DMS 273 (cell line): Measurements from ENCODE around the gene COL4A1.

Experiments
- DNase-seq: peaks from one replicate; lab custom pipeline; 2025; ENCODE audit not compliant: unreplicated experiment; lab: John Stamatoyannopoulos, UW

The COL4A1 gene

DNA sequence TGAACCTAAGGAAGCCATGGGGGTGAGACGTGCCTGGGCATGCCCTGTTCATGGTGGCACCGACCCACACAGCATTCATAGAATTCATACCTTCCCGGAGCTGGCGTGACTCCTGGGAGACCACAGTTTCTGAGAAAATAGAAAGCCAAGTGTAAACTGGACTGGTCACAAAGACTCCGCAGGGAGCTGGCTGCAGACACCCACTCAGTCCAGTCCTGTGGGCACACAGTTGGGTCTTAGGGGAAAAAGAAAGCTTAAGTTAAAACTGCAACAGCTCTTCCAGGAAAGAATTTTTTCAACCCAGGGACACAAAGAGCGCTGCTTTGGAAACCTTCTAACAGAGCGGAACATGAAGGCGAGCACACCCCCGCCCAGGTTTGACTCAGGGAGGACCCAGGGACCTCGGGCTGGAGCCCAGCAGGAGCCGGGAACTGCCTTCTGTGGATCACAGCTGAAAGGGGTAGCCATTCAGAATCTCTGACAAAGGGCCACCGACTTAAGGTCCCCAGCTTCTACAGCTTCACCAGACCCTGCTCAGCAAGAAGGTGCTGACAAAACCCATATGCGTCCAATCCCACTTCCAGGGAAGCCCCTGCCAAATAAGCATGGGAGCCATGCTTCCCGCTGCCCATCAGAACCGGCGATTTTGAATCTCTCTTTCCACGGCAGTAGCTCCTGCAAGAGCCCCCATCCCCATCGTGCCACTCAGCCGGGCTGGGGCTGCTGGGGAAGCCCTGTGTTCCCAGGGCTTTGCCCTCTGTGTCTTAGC lies 183.7 kb downstream of the COL4A1 start:
- DNase-seq, result no peak

DNA sequence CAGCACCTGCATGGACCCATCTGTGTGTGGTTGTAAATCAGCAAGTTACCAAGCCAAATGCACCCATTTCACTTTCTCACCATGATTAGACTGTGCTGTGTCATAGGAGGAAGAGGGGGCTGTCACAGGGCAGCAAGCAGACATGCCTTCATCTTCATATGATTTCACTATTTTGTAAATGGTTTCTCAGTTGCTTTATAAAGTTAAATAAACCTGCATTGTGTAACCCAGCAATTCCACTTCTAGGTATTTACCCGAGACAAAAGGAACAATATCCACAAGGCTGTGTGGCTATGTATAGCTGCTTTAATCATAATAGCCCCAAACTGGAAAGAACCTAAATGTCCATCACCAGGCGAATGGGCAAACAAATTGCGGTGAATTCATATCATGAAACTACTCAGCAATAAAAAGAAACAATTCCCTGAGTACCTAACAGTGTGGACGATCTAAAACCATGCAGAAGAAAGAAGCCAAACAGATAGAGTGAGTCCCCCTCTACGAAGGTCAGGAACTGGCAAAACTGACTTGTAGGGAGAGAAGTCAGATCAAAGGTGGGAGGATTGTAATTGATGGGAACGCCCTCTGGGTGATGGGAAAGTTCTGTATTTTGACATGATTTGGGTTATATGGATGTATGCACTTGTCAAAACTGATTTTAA lies 185.4 kb downstream of the COL4A1 start:
- DNase-seq, result no peak

DNA sequence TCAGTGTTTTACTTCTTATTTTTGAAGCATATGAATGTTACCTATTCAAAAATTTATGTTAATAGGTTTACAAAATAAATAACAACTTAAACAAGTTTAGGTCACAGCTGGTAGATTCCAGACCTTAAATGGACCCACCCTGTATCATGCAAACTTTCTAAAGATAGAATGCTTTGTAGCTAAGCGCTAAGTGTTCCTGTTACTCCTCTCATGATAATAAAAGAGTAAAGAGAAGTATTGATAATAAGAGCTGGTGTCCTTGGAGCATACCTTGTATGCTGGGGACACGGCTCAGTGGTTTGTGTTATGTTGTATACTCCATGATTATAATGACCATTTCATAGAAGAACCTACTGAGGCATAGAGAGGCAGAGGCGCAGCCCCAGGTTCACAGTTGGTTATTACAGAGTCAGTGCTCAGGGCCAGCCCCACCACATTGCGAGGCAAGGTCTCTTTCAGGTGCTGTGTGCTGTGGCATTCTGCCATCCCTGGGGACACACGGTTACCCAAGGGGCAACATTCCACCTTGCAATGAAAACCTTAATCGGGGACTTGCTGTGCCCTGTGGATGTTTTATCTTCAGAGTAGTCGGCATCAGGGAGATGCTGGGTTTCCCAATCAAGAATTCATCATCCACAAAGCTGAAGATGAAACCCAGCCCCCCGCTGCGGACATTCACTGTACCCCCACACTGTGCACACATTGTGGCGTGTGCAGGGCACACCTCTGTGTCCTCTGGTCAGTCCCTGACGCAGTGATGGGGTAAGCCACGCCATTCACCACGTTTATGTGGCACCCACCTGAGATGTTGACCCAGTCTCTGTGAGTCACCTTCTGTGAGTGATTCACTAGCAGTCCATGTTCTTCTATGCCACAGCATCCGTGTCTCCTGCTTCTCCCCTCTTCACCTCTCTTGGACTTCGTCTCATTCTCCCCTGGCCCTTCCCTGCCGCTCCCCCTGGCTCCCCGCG lies 186.7 kb downstream of the COL4A1 start:
- DNase-seq, result no peak

DNA sequence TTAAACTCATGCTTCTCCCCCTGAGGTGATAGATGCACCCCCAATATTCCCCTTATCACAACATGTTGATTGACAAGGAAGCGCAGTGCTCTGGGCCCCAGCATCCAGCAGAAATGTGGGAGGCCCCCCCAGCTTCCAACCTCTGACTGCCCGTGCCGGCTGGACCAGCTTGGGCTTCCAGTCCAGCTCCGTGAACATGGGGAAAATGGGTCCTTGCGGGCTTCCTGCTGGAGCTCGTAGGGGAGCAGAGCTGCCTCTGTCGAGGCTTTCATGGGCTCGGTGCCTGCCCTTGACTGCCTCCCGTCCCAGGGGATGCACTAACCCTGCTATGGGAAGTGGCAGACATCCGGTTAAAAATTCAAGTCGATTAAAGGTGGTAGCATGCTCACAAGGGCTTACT lies 188.9 kb downstream of the COL4A1 start:
- DNase-seq, result no peak

DNA sequence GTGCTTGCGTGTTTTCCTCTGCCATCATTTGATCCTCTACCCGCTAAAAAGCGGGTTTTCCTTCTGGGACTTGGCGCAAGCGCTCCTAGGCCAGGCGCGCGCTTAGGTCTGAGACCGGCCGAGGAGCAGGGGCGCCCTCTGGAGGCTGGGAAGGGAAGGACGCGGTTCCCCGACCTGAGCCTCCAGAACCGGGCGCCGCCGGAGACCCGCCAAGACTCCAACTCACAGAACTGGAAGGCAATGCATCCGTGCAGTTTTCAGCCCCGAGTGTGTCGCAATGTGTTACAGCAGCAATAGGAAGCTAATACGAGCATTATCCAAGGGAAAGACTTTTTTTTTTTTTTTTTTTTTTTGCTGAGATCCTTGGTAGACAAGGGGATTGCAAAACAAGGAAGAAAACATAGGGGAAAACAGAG lies 190.9 kb downstream of the COL4A1 start:
- peak; percentile 15 for DNase-seq

DNA sequence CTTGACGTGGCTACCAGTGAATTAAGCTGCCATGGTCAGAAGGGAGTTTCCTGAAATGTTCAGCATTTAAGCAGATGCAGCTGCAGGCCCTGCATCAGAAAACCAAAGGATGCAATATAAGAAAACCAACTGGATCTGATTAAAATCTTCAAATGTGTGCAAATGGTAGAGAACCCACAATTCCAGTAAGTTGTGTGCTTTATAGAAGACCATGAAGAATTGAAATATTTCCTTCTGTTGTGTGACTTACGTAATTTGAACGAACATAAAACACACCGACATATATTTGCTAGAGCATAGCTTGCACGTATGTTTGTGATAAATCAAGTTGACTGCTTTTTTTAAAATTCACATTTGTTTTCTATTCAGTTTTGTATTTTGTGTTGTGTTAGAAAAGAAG lies 191.4 kb downstream of the COL4A1 start:
- no peak for DNase-seq

DNA sequence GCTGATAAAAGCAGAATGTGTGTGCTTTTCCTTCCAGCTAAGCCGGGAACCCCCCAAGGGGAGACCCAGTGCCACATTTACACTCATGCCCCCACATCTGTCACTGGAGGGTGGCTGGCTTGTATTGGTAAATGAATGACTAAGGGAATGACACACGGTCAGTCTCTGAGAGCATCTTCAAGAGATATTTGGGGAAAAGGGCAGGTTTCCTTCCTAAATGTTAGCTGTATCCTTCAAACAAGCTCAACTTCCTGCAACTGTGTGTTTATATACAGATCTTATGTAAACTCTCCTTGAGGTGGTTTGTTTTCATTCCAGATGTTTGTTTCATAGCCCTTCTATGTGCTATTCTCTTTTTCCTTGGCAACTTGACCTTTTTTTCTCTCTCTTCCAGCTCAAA lies 192.6 kb downstream of the COL4A1 start:
- DNase-seq, result no peak

DNA sequence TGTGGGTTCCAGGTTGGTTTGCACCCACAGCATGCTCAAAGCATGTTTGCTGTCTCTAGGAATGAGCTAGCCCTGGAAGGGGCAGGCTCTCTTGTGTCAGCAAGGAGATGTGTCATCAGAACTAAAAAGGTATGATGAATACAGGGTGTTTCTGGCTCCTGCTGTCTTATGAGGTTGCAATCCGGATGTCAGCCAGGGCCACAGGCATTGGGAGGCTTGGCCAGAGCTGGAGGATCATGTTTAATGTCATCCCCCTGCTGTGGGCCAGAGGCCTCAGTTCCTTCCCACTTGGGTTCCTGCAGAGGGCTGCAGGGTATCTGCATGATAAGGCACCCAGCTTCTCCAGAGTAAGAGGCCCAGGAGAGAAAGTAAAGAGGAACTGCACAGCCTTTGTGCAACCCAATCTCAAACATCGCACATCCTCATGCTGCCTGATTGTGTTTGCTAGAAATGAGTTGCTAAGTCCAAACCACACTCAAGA lies 193.6 kb downstream of the COL4A1 start:
- DNase-seq, result no peak

DNA sequence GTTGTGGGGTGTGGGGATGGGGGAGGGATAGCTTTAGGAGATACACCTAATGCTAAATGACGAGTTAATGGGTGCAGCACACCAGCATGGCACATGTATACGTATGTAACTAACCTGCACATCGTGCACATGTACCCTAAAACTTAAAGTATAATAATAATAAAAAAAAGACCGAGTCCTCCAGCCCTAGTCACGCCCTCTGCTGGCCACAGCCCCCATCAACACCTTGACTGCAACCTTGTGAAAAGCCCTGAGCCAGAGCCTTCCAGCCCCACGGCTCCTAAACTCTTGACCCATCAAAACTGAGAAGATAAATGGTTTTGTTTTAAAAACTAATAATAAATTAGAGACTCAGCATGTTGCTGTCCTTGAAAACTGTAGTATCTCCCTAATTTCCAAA lies 194.6 kb downstream of the COL4A1 start:
- peak; percentile 16 for DNase-seq

DNA sequence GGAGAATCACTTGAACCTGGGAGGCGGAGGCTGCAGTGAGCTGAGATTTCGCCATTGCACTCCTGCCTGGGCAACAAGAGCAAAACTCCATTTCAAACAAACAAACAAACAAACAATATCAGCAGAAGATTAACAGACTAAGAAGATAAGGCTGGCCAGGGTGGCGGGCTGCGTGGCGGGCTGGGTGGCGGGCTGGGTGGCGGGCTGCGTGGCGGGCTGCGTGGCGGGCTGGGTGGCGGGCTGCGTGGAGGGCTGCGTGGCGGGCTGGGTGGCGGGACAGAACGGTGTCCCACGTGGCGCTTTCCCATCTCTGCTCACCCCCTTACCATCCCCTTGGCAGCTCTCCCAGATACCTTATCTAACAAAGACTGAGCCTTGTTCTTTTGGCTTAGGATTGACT lies 196.2 kb downstream of the COL4A1 start:
- DNase-seq, result no peak

DNA sequence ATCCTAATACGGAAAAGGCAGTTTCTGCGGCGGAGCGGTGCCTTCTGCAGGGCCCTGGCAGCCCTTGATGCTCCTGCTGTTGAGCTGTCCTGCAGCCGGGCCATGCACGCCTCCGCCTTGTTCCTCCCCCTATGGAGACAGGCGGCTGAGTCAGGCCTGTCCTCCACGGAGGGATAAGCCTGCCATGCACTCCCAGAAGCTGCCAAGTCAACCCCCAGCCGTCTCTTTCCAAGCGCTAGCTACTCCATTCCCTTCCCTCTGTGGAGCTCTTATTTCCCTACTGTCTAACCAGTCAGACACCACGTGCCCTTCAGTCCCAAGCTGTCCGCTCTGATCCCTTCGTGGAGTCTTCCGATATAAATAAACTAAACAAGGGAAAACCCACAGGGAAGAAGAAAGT lies 197.0 kb downstream of the COL4A1 start:
- DNase-seq, result peak; percentile 5

DNA sequence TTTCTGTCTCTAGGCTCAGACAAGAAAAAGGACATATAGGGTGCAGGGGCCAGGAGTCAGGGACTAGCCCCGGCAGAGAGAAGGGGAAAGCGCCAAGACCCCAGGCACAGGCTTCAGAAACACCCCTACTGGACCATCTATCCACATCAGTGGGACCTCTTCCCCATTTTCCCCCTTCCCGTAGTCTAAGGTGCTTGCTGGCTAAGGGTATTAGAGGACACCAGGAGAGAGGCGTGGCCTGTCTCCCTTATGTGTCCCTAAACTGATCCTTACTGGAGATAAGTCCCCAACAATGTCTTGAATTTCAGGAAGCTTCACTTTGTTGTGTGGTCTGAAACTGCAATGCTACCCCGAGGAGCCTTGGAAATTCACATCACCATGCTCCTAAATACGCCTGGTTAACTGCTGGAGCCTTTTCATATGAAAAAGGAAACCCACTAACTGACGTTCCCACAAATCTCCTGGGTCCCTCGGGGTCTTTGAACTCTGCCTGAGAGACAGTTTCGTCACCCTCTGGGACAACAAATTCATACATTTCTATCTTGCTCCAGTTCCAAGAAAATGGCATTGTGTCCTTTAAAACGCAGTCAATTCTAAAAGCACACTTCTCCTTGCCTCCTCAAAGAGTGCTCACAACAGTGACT lies 197.7 kb downstream of the COL4A1 start:
- no peak for DNase-seq

DNA sequence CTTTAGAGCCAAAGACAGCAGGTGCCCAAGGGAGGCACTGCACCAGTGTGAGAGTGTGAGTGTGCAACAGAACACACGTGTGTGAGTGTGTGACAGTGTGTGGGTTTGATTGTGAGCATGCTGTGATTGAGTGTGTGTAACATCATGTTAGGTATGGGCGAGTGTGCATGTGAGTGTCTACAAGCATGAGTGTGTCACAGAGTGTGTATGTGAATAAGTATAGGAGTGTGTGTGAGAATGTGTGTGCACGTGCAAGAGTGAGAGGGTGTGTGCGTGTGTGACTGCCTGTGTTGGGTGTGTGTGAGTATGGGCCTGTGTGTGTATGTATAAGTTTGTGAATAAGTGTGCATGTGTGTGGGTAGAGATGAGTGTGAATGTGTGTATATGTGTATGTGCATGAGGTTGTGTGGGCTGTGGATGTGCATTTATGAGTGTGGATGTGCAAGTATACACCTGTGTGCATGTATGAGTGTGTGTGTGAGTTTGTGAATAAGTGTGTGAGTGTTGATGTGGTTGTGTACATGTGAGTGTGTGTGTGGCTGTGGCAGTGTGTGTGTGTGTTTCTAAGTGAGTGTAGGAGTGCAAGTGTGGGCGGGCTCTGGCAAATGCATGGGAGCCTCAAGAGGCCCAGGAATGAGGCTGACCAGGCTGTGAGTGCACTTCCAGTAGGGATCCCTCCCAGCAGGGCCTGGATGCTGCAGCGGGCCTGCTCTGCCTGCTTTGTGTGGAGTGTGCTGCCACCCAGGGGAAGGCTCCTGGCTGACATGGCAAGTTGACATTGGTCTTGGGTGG lies 198.4 kb downstream of the COL4A1 start:
- peak; percentile 53 for DNase-seq

DNA sequence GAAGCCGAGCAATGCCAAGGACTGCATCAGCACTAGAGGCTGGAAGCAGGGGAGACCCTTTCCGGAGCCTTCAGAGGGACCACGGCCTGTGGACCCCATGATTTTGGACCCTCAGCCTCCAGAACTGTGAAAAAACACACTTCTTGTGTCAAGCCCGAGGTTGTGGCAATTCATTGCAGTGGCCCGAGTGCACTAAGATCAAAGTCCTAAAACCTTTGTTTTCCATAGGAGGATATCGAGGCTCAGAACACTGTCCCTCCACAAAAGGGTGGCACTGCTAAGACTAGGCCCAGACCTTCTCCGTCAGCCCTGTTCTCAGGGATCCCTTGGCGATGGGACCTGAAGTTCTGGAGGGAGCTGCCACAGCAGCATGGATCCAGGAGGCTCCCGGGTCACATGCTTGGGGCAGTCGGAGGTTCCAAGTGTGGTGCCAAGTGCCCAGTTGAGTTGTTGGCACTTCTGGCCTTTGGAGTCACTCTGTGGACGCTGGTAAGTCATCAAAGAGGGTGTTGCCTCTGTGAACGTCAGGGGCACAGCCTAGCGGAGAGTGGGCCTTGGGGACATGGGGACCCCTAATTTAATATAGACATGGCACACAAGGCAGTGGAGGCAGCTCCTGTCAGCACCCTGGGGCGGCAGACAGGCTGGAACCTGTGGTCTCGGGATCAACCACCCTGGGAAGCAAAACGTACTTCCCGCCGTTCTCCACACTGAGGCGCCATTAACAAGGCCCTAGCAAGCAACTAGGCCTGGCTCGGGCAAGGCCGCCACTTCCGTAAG lies 199.2 kb downstream of the COL4A1 start:
- peak; percentile 2 for DNase-seq

DNA sequence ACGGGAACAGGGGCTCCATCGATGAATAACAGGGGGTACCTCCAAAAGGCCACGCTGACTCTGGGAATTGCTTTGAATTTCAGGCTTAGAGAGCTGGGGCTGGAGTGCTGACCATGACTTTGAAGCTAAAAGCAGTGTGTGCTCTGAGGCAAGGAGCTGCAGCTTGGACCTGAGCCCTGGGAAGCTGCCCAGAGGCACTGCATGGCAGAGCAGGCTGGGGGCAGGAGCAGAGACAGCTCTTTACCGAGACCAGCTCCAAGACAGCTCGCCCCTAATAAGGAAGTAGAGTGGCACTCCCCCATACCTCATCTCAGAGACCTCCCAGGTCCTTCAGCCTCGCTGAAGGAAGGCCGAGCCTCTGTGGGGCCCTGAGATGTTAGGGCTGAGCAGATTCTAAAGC lies 200.2 kb downstream of the COL4A1 start:
- DNase-seq, result no peak

DNA sequence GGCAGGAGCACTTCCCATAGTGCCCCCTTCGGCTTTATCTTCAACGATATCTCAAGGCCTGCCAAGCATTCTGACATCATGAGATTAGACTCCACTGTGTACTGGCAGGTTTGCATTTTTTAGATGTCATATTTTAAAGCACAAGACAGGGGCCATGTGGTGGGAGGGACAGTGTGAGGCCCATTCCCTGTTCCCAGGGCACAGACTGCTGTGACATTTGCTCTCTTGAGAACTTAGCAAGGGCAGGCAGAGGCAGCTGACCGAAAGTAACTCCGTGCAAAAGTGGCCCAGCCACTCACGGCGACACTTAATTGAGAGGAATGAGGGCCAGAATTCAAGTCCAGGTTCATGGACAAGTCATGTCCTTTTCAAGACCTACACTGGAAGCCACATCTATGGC lies 201.8 kb downstream of the COL4A1 start:
- DNase-seq, result no peak

DNA sequence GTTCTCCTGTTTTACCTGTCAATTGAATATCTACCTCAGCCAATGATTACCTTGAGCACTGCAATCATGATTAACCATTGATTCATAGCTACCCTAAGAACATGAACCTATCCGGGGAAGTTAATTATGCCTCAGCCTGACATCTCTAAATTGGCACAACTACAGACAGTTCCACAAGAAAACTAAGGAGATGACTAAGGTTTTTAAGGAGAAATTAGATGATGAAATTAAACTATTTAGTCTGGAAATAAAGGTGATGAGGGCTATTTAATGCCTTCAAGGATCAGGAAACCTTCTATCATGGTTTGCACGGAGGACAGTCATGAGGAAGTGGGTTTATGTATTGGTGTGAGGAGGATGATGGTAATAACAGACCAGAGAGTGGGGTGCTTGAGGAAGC lies 203.4 kb downstream of the COL4A1 start:
- no peak for DNase-seq

DNA sequence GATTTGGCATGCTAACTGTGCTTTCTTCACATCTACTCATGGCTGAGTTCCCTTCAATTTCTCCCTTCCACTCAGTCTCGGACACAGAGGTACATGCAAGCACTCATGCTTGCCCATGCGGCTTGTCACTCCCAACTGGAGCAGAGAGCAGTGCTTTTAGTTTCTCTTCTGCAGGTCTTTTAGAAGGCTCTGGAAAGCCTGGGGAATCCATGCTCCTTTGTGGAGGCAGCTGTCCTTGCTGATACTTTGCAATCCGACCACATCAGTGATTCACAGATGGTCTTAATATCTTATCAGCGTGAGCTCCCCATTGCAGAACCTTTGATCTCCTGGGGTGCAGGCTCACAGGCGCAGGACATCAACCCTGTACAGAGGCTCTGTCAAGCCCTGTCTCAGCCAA lies 203.9 kb downstream of the COL4A1 start:
- DNase-seq, result no peak

DNA sequence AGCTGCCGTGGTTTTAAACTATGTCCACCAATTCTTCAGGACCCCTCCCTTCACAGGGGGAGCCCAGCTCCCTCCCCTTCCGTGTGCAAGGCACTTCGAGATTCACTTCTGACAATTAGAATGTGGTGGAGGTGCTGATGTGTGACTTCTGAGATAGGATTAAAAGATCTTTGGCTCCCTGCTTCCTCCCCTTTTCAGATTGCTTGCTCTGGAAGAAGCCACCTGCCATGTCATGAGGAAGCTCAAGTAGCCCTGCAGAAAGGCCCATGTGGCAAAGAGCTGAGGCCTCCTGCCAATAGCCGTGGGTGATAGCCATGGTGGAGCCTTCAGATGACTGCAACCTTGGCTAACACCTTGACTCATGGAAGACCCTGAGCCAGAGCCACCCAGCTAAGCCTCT lies 204.9 kb downstream of the COL4A1 start:
- no peak for DNase-seq
